C4-2B (cell line): Measurements from ENCODE around the gene LRRC8B.

Experiments
- H3K27ac ChIP-seq: fragments of 450-650 bp; 2 replicates; pipeline ENCODE4 v1.5.1; 2017
- ZFX ChIP-seq: fragments of 450-650 bp; IDR thresholded peaks from 2 replicates; pipeline ENCODE4 v1.6.1; 2017
- TF ChIP-seq, protein P1 (sequence below): fragments of 450-650 bp; conservative IDR thresholded peaks from 2 replicates; pipeline ENCODE4 v1.5.1; 2017; ENCODE audit warnings: mild to moderate bottlenecking

Gene LRRC8B

DNA sequence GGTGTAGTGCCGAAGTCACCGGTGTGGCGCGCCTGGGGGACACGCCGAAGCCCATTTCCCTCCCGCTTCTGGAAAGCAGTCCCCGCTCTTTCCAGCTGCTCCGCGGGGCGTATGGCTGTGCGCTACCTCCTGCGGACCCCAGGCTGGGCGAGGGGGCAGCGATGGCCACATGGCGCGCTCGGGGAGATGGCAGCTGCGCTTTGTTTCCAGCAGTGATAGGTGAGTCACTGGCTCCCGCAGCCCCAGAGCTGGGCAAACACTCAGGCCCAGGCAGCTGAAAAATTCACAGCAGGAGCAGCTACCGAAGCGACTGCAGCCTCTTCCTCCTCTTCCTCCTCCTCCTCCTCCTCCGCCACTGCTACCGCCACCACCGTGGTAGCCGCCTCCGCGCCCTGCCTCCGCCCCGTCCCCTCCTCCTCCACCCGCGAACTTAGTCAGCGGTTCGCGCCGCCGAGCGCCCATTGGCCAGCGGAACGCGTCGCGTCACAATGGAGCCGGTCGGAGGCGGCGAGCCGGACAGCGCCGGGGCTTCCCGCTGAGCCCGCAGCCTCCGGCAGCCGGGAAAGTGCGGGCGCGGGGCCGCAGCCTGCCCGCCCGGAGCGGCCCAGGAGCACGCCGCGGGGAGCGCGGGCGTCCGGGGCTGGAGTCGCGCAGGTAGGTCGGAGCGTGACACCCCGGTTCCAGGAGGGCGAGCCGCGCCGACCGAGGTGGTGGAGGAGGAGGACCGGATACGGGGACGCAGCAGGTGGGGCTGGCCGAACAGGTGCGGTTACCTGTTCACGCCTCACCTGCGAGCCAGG is at the start of gene LRRC8B:
Gene LRRC8B (plus strand): TSS at position 461 of the 800 bp plus-strand sequence. CDS start 57,822 bp downstream, outside the sequence.
- H3K27ac ChIP-seq, result peak within 1 kb of the TSS; percentile 96
- peak; percentile 64 for TF ChIP-seq ZFX
- TF ChIP-seq, protein P1, sequence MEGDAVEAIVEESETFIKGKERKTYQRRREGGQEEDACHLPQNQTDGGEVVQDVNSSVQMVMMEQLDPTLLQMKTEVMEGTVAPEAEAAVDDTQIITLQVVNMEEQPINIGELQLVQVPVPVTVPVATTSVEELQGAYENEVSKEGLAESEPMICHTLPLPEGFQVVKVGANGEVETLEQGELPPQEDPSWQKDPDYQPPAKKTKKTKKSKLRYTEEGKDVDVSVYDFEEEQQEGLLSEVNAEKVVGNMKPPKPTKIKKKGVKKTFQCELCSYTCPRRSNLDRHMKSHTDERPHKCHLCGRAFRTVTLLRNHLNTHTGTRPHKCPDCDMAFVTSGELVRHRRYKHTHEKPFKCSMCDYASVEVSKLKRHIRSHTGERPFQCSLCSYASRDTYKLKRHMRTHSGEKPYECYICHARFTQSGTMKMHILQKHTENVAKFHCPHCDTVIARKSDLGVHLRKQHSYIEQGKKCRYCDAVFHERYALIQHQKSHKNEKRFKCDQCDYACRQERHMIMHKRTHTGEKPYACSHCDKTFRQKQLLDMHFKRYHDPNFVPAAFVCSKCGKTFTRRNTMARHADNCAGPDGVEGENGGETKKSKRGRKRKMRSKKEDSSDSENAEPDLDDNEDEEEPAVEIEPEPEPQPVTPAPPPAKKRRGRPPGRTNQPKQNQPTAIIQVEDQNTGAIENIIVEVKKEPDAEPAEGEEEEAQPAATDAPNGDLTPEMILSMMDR, result no peak; the same call in 1 of the 2 replicates

DNA sequence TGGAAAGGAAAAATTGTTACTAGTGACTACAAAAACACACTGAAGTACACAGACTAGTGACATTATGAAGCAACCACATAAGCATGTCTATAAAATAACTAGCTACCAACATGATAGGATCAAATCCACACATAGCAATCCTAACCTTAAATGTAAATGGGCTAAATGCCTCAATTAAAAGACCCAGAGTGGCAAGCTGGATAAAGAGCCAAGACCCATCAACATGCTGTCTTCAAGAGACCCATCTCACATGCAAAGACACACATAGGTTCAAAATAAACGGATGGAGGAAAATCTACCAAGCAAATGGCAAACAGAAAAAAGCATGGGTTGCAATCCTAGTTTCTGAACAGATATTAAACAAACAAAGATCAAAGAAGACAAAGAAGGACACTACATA is 49.4 kb upstream of the LRRC8B start:
- H3K27ac ChIP-seq, result no peak overlapping the region
- no peak for TF ChIP-seq ZFX
- TF ChIP-seq, protein P1, result no peak

DNA sequence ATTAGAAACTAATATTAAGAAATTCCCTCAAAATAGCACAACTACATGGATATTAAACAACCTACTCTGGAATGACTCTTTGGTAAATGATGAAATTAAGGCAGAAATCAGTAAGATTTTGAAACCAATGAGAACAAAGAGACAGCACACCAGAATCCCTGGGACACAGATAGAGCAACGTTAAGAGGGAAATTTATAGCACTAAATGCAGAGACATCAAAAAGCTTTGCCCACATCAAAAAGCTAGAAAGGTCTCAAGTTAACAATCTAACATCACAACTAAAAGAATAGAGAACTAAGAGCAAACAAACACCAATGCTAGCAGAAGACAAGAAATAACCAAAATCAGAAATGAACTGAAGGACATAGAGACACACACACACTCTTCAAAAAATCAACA is 48.6 kb upstream of the LRRC8B start:
- no peak overlapping the region for H3K27ac ChIP-seq
- no peak for TF ChIP-seq ZFX
- TF ChIP-seq, protein P1, result no peak

DNA sequence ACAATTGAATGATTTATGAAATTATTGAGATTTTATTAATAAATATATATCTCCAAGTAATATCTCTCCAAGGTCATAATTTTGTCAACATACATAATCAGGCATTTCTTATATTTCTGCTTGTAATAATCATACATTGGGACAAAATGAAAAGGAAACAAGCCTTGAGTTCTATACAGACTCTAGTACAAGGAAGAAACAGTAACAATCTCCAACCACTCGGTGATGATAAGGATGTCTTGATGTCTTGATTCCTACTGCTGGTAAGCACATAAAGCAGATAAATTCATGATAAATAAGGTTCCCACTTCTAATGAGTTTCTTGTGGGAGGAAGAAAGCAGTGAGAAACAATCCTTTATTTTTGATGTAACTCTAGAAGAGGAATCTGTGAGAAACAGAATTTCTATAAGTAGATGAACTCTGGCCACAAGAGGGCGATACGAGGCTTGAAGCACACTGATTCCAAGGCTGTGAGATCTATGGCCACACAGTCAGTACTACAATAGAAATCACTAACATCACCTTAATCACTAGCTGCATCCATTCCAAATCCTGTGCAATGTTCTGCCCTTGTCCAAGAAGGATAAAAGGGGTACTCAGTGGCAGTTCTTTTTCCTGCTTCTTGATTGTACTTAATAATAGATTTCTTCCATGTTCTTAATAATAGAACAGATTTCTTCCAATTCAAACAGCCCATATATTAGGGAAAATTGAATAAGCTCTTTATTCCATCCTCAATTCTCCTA is 41.4 kb upstream of the LRRC8B start:
- TF ChIP-seq, protein P1, result peak; percentile 85
- TF ChIP-seq ZFX, result no peak

DNA sequence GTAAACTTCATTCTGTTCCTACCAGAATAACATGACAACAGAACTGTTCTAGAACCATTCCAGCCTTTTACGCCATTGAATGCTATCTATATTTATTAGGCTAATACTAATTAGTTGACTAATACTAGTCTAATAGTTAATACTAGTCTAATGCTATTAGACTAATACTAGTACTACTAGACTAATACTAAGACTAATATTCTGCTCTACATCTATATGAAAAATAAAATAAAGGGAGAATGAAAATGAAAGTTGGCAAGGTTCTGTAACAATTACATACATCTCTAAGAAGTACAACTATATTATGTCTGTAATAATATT is 40.9 kb upstream of the LRRC8B start:
- TF ChIP-seq, protein P1, result no peak
- H3K27ac ChIP-seq, result no peak overlapping the region

More for the DNA sequence above, 41.4 kb upstream of the LRRC8B start:
- H3K27ac ChIP-seq, result no peak overlapping the region

DNA sequence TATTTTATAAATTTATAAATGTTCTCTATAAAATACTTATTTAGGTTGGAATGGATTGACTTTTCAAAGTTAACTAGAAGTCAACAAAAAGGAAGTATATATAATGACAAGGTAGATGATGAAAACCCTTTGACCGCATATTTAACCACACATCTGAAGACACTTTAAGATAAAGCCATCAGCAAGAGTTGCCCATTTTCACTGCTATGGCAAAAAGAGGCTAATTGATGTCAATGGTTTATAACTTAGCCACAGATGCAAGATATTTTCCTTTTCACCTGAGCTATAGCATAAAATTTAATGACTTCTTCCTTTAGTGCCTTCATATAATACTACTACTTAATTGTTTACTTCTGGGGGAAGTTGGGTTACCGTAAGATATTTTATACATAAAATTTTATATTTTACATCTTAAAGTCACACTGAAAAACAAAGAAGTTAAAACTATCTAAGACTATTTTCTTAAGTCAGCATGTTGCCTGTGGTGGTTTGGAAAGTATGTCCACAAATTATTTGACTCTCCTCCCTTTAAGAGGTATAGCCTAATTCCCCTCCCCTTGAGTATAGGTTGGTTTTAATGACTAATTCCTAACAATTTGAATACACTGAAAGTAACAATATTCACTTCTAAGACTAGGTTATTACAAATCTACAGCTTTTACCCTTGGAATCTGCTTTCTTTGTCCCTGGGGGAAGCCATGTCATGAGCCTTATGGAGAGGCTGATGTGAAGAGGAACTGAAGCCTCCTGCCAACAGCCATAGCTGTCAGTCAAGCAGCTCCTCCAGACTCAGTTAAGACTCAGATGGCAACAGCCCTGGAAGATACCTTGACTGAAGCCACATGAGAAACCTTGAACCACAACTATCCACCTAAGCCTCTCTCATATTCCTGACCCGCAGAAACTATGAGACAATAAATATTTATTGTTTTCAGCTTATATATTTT is 40.3 kb upstream of the LRRC8B start:
- no peak for TF ChIP-seq ZFX
- TF ChIP-seq, protein P1, result no peak
- no peak overlapping the region for H3K27ac ChIP-seq
